GM18499 (cell line): ENCODE measurements around the gene TASL.
A peak's percentile ranks its signal among the peaks of the same experiment; 100 is the strongest.
"Not testable (repeated sequence)": the region's sequence is repeated elsewhere in the genome, so short reads cannot be mapped to it uniquely, and the experiment has no call there.

Source experiments
- ATAC-seq: cut with Tn5 transposase; IDR thresholded peaks from one replicate; pipeline ENCODE4 v1.9.1; 2021; ENCODE audit warnings: moderate number of reproducible peaks; ENCODE audit not compliant: insufficient read depth, unreplicated experiment

TASL gene

DNA sequence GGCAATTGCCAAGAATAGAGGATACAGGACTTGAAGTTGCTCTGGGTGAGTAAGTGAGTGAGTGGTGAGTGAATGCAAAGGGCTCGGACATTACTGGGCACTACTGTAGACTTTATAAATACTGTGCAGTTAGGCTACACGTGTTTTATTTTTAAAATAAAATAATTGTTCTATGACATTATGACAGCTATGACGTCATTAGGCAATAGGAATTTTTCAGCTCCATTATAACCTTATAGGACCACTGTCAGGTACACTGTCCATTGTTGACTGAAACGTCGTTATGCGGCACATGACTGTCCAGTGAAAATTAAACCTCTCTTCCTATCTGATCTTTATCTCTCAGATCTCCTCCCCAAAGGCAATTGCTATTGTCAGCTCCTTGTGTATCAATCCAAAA lies 5.1 kb upstream of the TASL start:
- no peak for ATAC-seq

- ATAC-seq, result no peak
Observed at GRCh38 chrX:30580641-30581040, 3.1 kb upstream of the TASL start.

GRCh38 chrX:30576881-30577280 lies 685 bp downstream of the TASL start:
- ATAC-seq, result no peak

GRCh38 chrX:30573125-30573524 lies 4.4 kb downstream of the TASL start:
- ATAC-seq, result no peak

DNA sequence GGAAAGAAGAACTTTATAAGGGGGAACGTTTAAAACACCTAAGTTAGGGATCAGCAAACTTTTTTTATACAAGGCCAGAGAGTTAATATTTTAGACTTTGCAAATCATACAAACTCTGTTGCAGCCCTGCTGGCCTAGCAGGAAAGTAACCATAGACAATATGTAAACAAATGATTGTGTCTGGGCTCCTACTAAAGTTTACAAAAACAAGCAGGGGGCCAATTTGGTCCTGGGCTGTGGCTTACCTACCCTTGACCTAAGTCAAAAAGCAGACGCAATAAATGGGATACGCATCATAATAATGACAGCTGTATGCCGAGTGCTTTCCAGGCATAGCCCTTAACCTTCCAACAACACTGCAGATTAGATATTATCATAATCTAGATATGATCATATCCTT lies 4.9 kb downstream of the TASL start:
- ATAC-seq, result no peak

DNA sequence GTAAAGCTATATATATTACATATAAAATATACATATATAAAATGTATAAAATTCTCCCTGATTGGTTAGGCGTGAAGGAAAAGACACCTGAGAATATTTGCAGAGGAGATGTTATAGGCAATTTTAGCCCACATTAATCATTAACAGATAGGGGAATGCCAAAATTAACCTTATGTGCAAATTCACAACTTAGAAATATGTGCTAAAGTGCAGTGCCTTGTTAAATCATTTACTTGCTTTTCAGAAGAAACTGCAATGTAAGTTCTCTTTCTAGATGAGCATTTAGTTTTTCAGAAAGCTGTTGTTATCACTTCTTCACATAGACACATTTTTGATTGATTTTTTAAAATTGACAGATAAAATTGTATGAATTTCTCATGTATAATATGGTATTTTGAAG lies 5.6 kb downstream of the TASL start:
- peak; percentile 23 for ATAC-seq

DNA sequence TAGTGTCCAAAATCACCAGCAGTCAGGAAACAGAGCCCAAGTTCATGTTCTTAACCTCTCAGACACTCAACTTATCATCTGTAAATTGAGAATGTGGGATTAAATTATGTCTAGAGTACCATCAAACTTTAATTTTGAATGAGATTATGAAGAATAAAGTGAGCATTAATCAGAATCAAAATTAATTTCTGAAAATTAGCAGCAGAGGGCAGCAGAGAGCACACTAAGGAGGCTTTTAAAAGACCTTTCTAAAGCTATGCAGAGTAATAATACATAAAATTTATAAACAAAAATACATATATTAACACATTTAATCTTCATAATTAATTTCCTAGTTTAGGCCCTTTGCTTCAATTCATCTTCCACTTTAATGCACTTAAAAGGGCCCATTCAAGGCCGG lies 7.1 kb downstream of the TASL start:
- no peak for ATAC-seq

GRCh38 chrX:30568136-30568535 lies 9.4 kb downstream of the TASL start:
- peak; percentile 46 for ATAC-seq

DNA sequence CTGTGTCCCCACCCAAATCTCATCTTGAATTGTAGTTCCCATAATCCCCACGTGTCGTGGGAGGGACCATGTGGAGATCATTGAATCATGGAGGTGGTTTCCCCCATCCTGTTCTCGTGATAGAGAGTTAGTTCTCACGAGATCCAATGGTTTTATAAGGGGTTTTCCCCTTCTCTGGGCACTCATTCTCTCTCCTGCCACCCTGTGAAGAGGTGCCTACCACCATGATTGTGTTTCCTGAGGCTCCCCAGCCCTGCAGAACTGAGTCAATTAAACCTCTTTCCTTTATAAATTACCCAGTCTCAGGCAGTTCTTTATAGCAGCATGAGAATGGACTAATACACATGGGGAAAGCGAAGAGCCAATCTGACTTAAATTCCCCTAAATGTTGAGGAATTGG lies 14.5 kb downstream of the TASL start:
- not testable (repeated sequence) for ATAC-seq

DNA sequence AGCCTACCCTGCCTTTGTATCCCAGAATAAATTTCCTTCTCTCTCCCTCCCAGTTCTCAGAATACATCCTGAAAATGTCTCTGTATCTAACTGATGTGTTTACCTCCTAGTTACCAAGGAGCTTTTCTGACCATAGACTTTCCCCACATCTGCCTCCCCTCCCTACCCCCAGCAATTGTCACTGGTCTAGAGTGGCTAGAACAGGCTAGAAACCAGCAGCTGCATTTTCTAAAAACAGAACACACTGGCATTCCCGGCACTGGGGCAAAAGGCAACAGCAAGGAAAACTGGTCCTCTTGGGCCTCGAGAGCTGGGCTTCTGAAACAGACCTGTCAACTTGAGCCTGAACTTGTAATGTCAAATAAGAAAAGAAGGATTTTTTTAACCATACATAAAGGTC lies 16.4 kb downstream of the TASL start:
- no peak for ATAC-seq

DNA sequence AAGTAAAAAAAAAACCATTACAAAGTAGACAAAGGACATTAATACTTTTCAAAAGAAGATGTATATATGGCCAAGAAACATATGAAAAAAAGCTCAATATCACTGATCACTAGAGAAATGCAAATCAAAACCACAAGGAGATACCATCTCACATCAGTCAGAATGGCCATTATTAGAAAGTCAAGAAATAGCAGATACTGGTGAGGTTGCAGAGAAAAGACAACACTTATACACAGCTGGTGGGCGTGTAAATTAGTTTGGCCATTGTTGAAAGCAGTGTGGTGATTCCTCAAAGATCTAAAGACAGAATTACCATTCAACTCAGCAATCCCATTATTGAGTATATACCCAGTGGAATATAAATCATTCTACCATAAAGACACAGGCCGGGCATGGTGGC lies 39.3 kb downstream of the TASL start:
- ATAC-seq, result no peak

DNA sequence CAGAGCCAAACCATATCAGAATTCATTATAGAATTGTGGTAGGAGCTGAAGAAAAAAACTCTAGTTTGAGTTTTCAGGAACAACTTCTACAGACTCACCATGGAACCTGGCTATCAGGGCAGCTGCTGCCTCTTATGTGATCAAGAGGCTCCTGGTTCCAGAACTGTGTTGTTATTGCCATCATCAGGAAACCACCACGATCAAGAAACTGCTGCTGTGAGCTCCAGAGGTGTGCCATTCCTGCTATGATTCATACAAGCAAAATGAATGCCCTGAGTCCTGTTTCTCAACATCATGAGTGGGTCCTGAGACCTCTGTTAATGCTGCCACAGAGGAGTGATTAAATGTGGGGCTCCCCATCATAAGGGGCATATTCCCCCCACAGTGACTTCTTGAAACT lies 43.7 kb downstream of the TASL start:
- ATAC-seq, result no peak

DNA sequence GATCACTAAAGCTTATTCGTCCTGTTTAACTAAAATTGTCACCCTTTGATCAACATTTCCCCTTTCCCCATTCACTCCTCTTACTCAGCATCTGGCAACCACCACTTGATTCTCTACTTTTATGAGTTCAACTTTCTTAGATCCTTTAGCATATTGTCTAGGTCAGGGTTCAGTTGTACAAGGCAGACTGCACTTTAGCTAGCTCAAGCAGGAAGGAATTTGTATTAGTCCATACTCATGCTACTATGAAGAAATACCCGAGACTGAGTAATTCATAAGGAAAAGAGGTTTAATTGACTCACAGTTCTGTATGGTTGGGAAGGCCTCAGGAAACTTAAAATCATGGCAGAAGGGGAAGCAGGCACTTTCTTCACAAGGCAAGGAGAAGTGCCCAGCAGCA lies 44.3 kb downstream of the TASL start:
- no peak for ATAC-seq

GRCh38 chrX:30530606-30531005 lies 47.0 kb downstream of the TASL start:
- ATAC-seq, result no peak

DNA sequence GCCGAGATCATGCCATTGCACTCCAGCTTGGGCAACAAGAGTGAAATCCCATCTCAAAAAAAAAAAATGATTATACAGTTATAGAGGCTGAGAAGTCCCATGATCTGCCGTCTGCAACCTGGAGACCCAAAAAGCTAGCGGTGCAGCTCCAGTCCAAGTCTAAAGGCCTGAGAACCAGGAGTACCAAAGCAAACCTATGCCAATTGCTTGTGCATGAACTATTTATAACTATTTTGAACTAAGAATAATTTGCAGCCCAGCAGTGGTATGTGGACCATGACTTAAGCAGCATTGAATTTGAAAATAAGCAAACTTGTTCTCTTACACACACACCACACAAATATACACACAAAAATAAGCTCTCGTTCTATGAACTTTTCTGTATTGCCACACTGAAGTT lies 51.8 kb downstream of the TASL start:
- ATAC-seq, result no peak

DNA sequence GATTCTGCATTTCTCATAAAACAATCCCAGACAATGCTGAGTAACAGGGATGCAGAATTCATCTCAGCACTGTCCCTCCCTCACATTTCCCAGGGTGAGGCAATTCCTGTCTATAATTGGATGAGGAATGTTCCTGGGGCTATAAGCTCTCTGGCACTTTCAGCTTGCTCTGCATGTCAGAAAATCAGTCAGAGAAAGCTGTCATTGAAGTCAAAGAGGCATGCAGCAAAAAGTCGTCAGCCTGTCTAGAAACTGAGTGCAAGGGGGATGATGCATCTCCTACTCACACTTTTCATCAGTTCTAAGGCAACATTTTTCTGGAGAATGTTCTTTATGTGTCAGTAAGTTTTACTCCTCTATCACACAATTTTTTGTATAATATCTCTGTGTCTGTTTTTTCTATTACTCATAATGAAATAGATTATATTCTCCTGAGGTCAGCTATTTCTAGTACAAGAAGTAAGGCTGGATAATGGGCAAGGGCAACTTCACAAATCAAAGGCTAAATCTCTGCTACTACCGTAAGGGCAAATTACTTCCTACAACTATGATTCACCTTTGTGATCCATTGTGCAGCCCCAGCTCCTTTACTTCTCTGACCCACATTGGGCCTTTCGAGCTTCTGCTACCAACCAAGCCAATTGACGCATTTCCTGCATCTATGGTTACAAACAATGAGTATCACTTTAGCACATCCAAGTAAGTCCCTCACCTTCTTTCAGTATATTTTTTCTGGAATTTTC lies 56.0 kb downstream of the TASL start:
- no peak for ATAC-seq

- no peak for ATAC-seq
Observed at GRCh38 chrX:30513284-30513683, 64.3 kb downstream of the TASL start.
